K562 (cell line): ENCODE data around the gene AMMECR1. TPM values are rescaled to one million over a fixed set of nuclear protein-coding genes. Genes with fewer than 3 reads are reported as not detected.

Experiments used
- CHD2 ChIP-seq: IDR thresholded peaks from 2 replicates; pipeline ENCODE4 v1.6.1; 2011; ENCODE audit warnings: low read depth, low read length
- CREM ChIP-seq: IDR thresholded peaks from 2 replicates; pipeline ENCODE4 v1.6.1; 2014; ENCODE audit warnings: antibody characterized with exemption, low read depth
- JUNB ChIP-seq: fragments of 450-650 bp; formaldehyde crosslinking; conservative IDR thresholded peaks from 2 replicates; pipeline ENCODE4 v1.4.0; 2020; ENCODE audit warnings: mild to moderate bottlenecking
- POLR2H ChIP-seq: IDR thresholded peaks from 2 replicates; pipeline ENCODE4 v1.6.1; 2016; ENCODE audit warnings: missing genetic modification characterization, low read depth, mild to moderate bottlenecking, control low read depth, missing compliant biosample characterization, moderate library complexity
- SMAD1 ChIP-seq: fragments of 150-350 bp; IDR thresholded peaks from 2 replicates; pipeline ENCODE4 v1.6.1; 2014; ENCODE audit warnings: low read length, low read depth; ENCODE audit not compliant: partially characterized antibody
- SNIP1 ChIP-seq: fragments of 450-650 bp; IDR thresholded peaks from 2 replicates; pipeline ENCODE4 v1.7.1; 2017; ENCODE audit warnings: low read depth, mild to moderate bottlenecking
- ZNF77 ChIP-seq: fragments of 250-450 bp; sonication (Bioruptor Pico); IDR thresholded peaks from 2 replicates; pipeline ENCODE4 v1.5.0; 2020
- polyA plus RNA-seq, 8 experiments: library from polyadenylated mRNA; depleted of rRNA in 4 of 8; stranded (reverse) in 5 of 8; unstranded in 3 of 8; fragments of >200 nt; fragmentation: Nextera tagmentation in 2 of 8; fragmentation: Illumina TruSeq in 1 of 8; extraction: Ambion mirVana in 2 of 8; extraction: Trizol in 1 of 8; gene quantifications; 2 replicates each; pipeline versions ENCODE4 v1.2.1 to v1.2.3, GENCODE V29; 2011 to 2014; ENCODE audit warnings: inconsistent platforms in 1 of 8, missing spikeins in 1 of 8
- total RNA-seq, 7 experiments: library from RNA; depleted of rRNA in 6 of 7; stranded (reverse); fragments of >200 nt in 6 of 7; fragmentation: Illumina TruSeq in 2 of 7; extraction: Trizol in 2 of 7; gene quantifications; 2 replicates each; pipeline versions ENCODE4 v1.2.1 to v1.2.3, GENCODE V29; 2011 to 2021; ENCODE audit warnings: low replicate concordance in 1 of 7
- TF ChIP-seq, protein P1 (sequence below), 2 experiments: fragments of 450-650 bp; IDR thresholded peaks; 2 replicates each; pipeline ENCODE4 v1.6.1; 2016; ENCODE audit warnings: mild to moderate bottlenecking in 2 of 2, borderline replicate concordance in 1 of 2, low read depth in 1 of 2, moderate library complexity in 1 of 2
- TF ChIP-seq, protein P2 (sequence below): fragments of 450-650 bp; conservative IDR thresholded peaks from 2 replicates; pipeline ENCODE4 v1.6.1; 2016; ENCODE audit warnings: missing genetic modification characterization, low read depth, mild to moderate bottlenecking, missing compliant biosample characterization, moderate library complexity

AMMECR1 gene
- total and polyA plus RNA-seq, 9 of the 15 experiments (the other 6 are each of a cell fraction or from before 2014, with no cell fraction given), result 13.9 to 36.7 (median 23.6) TPM

DNA sequence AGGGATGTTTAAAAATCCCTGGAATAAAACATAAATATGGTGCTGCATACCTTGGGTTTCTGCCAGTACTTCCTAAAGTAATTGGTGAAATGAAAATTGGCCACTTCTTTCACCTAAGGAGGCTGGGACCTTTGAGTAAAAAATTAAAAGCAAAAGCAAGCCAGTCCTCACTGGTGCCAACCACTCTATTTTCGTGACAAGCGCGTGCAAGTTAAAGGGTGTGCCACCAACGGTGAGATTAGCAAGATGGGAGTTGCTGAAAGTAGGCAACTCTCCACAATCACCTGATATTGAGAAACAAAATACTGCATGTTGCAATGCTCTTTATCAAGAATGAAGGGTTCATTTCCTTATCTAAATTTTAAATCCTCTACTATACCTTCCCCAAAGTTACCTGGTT is 21.1 kb upstream of the AMMECR1 start (continued):
- TF ChIP-seq, protein P1, sequence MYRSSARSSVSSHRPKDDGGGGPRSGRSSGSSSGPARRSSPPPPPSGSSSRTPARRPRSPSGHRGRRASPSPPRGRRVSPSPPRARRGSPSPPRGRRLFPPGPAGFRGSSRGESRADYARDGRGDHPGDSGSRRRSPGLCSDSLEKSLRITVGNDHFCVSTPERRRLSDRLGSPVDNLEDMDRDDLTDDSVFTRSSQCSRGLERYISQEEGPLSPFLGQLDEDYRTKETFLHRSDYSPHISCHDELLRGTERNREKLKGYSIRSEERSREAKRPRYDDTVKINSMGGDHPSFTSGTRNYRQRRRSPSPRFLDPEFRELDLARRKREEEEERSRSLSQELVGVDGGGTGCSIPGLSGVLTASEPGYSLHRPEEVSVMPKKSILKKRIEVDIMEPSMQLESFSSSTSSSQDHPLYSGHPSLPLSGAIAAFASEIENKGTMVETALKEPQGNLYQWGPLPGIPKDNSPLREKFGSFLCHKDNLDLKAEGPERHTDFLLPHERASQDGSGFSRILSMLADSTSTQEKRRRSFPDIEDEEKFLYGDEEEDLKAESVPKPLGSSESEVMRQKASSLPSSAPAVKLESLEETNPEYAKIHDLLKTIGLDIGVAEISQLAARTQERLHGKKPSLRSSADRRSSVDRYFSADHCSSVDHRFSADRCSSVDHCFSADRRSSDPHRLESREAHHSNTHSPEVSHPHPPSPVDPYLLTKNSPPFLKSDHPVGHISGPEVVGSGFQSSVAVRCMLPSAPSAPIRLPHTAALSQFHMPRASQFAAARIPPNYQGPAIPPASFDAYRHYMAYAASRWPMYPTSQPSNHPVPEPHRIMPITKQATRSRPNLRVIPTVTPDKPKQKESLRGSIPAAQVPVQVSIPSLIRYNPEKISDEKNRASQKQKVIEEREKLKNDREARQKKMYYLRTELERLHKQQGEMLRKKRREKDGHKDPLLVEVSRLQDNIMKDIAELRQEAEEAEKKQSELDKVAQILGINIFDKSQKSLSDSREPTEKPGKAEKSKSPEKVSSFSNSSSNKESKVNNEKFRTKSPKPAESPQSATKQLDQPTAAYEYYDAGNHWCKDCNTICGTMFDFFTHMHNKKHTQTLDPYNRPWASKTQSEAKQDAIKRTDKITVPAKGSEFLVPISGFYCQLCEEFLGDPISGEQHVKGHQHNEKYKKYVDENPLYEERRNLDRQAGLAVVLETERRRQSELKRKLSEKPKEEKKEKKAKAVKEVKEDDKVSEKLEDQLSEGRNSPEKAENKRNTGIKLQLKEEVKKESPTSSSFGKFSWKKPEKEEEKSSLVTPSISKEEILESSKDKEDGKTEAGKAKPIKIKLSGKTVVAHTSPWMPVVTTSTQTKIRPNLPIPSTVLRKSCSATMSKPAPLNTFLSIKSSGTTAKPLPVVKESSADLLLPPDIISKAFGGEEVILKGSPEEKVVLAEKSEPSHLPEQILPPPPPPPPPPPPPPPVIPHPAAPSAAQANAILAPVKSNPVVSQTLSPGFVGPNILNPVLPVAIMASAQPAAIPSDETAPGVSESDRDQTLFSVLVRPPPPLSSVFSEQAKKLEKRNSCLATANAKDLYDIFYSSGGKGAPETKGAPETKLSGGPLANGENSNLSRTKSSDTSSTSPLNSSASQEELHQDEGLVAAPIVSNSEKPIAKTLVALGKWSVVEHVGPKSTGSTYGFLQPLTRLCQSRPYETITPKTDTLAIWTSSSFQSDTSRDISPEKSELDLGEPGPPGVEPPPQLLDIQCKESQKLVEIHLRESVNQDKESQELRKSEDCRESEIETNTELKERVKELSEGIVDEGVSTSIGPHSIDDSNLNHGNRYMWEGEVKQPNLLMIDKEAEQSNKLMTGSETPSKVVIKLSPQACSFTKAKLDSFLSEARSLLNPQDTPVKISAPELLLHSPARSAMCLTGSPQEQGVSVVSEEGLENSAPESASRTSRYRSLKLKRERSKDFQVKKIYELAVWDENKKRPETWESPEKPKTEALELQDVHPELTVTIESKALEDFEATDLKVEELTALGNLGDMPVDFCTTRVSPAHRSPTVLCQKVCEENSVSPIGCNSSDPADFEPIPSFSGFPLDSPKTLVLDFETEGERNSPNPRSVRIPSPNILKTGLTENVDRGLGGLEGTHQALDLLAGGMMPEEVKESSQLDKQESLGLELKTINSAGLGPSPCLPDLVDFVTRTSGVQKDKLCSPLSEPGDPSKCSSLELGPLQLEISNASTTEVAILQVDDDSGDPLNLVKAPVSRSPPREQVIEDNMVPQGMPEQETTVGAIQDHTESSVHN (IDR thresholded peaks at IDR 0.05; ENCODE audit: borderline replicate concordance in 1 of 2, low read depth in 1 of 2), result no peak
- TF ChIP-seq CHD2, result no peak
- no peak for TF ChIP-seq POLR2H (tag)
- TF ChIP-seq CREM, result no peak
- TF ChIP-seq, protein P2, sequence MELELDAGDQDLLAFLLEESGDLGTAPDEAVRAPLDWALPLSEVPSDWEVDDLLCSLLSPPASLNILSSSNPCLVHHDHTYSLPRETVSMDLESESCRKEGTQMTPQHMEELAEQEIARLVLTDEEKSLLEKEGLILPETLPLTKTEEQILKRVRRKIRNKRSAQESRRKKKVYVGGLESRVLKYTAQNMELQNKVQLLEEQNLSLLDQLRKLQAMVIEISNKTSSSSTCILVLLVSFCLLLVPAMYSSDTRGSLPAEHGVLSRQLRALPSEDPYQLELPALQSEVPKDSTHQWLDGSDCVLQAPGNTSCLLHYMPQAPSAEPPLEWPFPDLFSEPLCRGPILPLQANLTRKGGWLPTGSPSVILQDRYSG (tag), result no peak
- TF ChIP-seq SMAD1, result no peak
- no peak for TF ChIP-seq SNIP1
- no peak for TF ChIP-seq JUNB (CRISPR knock-in tag)
- TF ChIP-seq ZNF77 (CRISPR knock-in tag), result no peak
